Effector memory CD4-positive, alpha-beta T cell (primary cell): ENCODE results near the gene POGLUT3.

Source experiments
- DNase-seq, 3 donors: peaks; one replicate each; pipeline ENCODE4 v3.0.0-alpha.2; 2020
- H3K27ac ChIP-seq: 2 replicates; pipeline ENCODE4 v1.7.0; 2013; ENCODE audit warnings: mild to moderate bottlenecking, low read length, moderate library complexity; ENCODE audit not compliant: insufficient read depth, poor library complexity, severe bottlenecking
- H3K27me3 ChIP-seq: replicated peaks from 2 replicates; pipeline ENCODE4 v1.7.0; 2013; ENCODE audit warnings: mild to moderate bottlenecking, low read length; ENCODE audit not compliant: insufficient read depth, control insufficient read depth, poor library complexity, severe bottlenecking
- H3K36me3 ChIP-seq: 2 replicates; pipeline ENCODE4 v1.7.0; 2013; ENCODE audit warnings: mild to moderate bottlenecking, low read length, moderate library complexity; ENCODE audit not compliant: control insufficient read depth, insufficient read depth
- H3K4me1 ChIP-seq: 2 replicates; pipeline ENCODE4 v1.7.0; 2013; ENCODE audit warnings: low read length, mild to moderate bottlenecking; ENCODE audit not compliant: control insufficient read depth, insufficient read depth, poor library complexity, severe bottlenecking
- H3K4me3 ChIP-seq: 2 replicates; pipeline ENCODE4 v1.7.0; 2013; ENCODE audit warnings: low read length, low read depth, mild to moderate bottlenecking; ENCODE audit not compliant: insufficient read depth, poor library complexity, severe bottlenecking
- H3K9me3 ChIP-seq: 2 replicates; pipeline ENCODE4 v1.7.0; 2013; ENCODE audit warnings: mild to moderate bottlenecking, low read length, moderate library complexity; ENCODE audit not compliant: control insufficient read depth
- total RNA-seq, 3 donors: gene quantifications; one replicate each; lab custom pipeline; 2026; lab: John Stamatoyannopoulos, UW

The POGLUT3 gene
- total RNA-seq = 9.3 to 20.9 (median 18.3) reads per million in 3 donors

GRCh38 chr11:108498046-108498815, at the start of gene POGLUT3:
POGLUT3 (minus strand) TSS chr11:108498384; CDS start chr11:108498366, 18 bp downstream.
- peaks cover 3% of the 10 kb centered on the region for H3K4me1 ChIP-seq
- peak within 1 kb of the TSS; percentile 81 for H3K27ac ChIP-seq
- H3K4me3 ChIP-seq = peak within 1 kb of the TSS; percentile 79
- no peaks in the 10 kb centered on the region for H3K9me3 ChIP-seq
- DNase-seq = peak; percentile 13 to 27 (median 24)
- H3K36me3 ChIP-seq = no peaks in the 10 kb centered on the region
- no peaks in the 10 kb centered on the region for H3K27me3 ChIP-seq

GRCh38 chr11:108545909-108546501, 47.8 kb upstream of the POGLUT3 start:
- no peaks in the 10 kb centered on the region for H3K9me3 ChIP-seq
- H3K4me3 ChIP-seq = no peak overlapping the region
- no peak overlapping the region for H3K27ac ChIP-seq
- no peaks in the 10 kb centered on the region for H3K4me1 ChIP-seq
- no peaks in the 10 kb centered on the region for H3K27me3 ChIP-seq
- H3K36me3 ChIP-seq = no peaks in the 10 kb centered on the region
- no peak for DNase-seq

GRCh38 chr11:108543316-108543964, 45.3 kb upstream of the POGLUT3 start:
- no peak for DNase-seq
- H3K4me3 ChIP-seq = no peak overlapping the region
- no peaks in the 10 kb centered on the region for H3K4me1 ChIP-seq
- H3K36me3 ChIP-seq = no peaks in the 10 kb centered on the region
- no peaks in the 10 kb centered on the region for H3K9me3 ChIP-seq
- no peaks in the 10 kb centered on the region for H3K27me3 ChIP-seq
- no peak overlapping the region for H3K27ac ChIP-seq

- no peaks in the 10 kb centered on the region for H3K36me3 ChIP-seq
- H3K27me3 ChIP-seq = no peaks in the 10 kb centered on the region
- no peaks in the 10 kb centered on the region for H3K9me3 ChIP-seq
- DNase-seq = no peak
- no peak overlapping the region for H3K4me3 ChIP-seq
- H3K4me1 ChIP-seq = no peaks in the 10 kb centered on the region
- H3K27ac ChIP-seq = no peak overlapping the region
These were observed 43.3 kb upstream of the POGLUT3 start for GRCh38 chr11:108541531-108541930.

- Histone ChIP-seq H3K36me3 (no peaks in the 10 kb centered on the region), H3K4me3 (no peak overlapping the region), H3K27ac (no peak overlapping the region)
These were observed 40.3 kb upstream of the POGLUT3 start for GRCh38 chr11:108538502-108538901.

GRCh38 chr11:108538022-108538424, 39.8 kb upstream of the POGLUT3 start:
- H3K27ac ChIP-seq = no peak overlapping the region
- H3K36me3 ChIP-seq = no peaks in the 10 kb centered on the region
- H3K4me3 ChIP-seq = no peak overlapping the region
- no peaks in the 10 kb centered on the region for H3K9me3 ChIP-seq
- no peaks in the 10 kb centered on the region for H3K27me3 ChIP-seq
- no peaks in the 10 kb centered on the region for H3K4me1 ChIP-seq
- DNase-seq = no peak

More at GRCh38 chr11:108538502-108538901, 40.3 kb upstream of the POGLUT3 start:
- Histone ChIP-seq H3K9me3 (no peaks in the 10 kb centered on the region), H3K4me1 (no peaks in the 10 kb centered on the region), H3K27me3 (no peaks in the 10 kb centered on the region)
- DNase-seq = no peak

- no peak for DNase-seq
- Histone ChIP-seq H3K27me3 (no peaks in the 10 kb centered on the region), H3K36me3 (no peaks in the 10 kb centered on the region), H3K27ac (no peak overlapping the region), H3K9me3 (no peaks in the 10 kb centered on the region), H3K4me1 (no peaks in the 10 kb centered on the region), H3K4me3 (no peak overlapping the region)
These were observed 38.6 kb upstream of the POGLUT3 start for GRCh38 chr11:108536783-108537182.

GRCh38 chr11:108535384-108535955, 37.3 kb upstream of the POGLUT3 start:
- DNase-seq = no peak
- H3K9me3 ChIP-seq = no peaks in the 10 kb centered on the region
- no peaks in the 10 kb centered on the region for H3K27me3 ChIP-seq
- H3K4me3 ChIP-seq = no peak overlapping the region
- no peaks in the 10 kb centered on the region for H3K4me1 ChIP-seq
- no peak overlapping the region for H3K27ac ChIP-seq
- H3K36me3 ChIP-seq = no peaks in the 10 kb centered on the region

- no peaks in the 10 kb centered on the region for H3K4me1 ChIP-seq
- no peak overlapping the region for H3K27ac ChIP-seq
- no peaks in the 10 kb centered on the region for H3K36me3 ChIP-seq
- no peak for DNase-seq
- no peak overlapping the region for H3K4me3 ChIP-seq
- H3K27me3 ChIP-seq = no peaks in the 10 kb centered on the region
- no peaks in the 10 kb centered on the region for H3K9me3 ChIP-seq
These were observed 36.2 kb upstream of the POGLUT3 start for GRCh38 chr11:108534274-108534882.
